OCI-LY7 (cell line): Measurements from ENCODE around the gene TTC9B.

Experiments used
- EZH2phosphoT487 ChIP-seq: fragments of 200-600 bp; sonication (generic); IDR thresholded peaks from 2 replicates; pipeline ENCODE4 v1.6.1; 2018; ENCODE audit warnings: low read depth, borderline replicate concordance, mild to moderate bottlenecking, mixed run types, antibody characterized with exemption, low read length, moderate library complexity, mixed read lengths
- TF ChIP-seq, protein P1 (sequence below): fragments of 200-600 bp; sonication (generic); conservative IDR thresholded peaks from 2 replicates; pipeline ENCODE4 v1.5.1; 2014; ENCODE audit warnings: mild to moderate bottlenecking, antibody characterized with exemption, low read length, moderate library complexity, mixed read lengths

DNA sequence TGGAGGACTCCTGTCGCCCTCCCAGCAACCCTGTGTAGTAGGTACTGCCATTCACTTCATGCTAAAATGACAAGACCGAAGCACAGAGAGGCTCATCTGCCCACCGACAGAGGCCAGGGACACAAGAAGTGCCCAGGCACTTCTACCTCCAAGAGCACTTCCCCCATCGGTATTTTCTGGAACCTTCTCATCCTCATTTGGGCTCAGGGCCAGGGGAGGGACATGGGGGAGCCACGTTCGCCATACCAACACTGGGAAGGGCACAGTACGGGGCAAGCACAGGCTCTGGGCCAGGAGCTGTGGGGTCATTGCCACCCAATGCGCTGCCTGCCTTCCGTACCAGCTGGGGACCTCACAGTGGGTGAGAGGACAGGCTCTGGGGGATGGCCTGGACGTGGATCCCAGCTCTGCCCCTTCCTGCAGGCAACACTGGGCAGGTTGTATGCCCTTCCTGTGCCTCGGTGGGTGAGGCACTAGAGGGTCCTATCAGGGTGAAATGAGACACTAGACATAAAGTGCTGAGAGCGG is 29.6 kb upstream of the TTC9B start:
- TF ChIP-seq, protein P1, sequence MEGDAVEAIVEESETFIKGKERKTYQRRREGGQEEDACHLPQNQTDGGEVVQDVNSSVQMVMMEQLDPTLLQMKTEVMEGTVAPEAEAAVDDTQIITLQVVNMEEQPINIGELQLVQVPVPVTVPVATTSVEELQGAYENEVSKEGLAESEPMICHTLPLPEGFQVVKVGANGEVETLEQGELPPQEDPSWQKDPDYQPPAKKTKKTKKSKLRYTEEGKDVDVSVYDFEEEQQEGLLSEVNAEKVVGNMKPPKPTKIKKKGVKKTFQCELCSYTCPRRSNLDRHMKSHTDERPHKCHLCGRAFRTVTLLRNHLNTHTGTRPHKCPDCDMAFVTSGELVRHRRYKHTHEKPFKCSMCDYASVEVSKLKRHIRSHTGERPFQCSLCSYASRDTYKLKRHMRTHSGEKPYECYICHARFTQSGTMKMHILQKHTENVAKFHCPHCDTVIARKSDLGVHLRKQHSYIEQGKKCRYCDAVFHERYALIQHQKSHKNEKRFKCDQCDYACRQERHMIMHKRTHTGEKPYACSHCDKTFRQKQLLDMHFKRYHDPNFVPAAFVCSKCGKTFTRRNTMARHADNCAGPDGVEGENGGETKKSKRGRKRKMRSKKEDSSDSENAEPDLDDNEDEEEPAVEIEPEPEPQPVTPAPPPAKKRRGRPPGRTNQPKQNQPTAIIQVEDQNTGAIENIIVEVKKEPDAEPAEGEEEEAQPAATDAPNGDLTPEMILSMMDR: no peak
- TF ChIP-seq EZH2phosphoT487: no peak
